Measurements from ENCODE around the gene MAD1L1. TPM values are rescaled to one million over a fixed set of nuclear protein-coding genes. Genes with fewer than 3 reads are reported as not detected.

MAD1L1 gene
- total RNA-seq, 1 donor from 2014 or later, result 59.6 TPM

- no peaks in the 10 kb centered on the region for H3K27me3 ChIP-seq
- no peak for TF ChIP-seq CTCF (IDR thresholded peaks at IDR 0.05)
- peak in 1 of 2 donors; percentile 58 for DNase-seq (ENCODE audit: low spot score in 2 of 2)
These were observed 220.5 kb downstream of the MAD1L1 start for GRCh38 chr7:2012044-2012900.

GRCh38 chr7:2011266-2012043 is 221.3 kb downstream of the MAD1L1 start:
- Histone ChIP-seq H3K9me3 (no peaks in the 10 kb centered on the region), H3K36me3 (peaks cover 4 to 12% of the 10 kb centered on the region in 2 donors), H3K27me3 (no peaks in the 10 kb centered on the region), H3K4me3 (no peak overlapping the region), H3K4me1 (no peaks in the 10 kb centered on the region), H3K27ac (no peak overlapping the region)
- peak in 1 of 2 donors; percentile 55 for DNase-seq (ENCODE audit: low spot score in 2 of 2)
- intact Hi-C loops (cut with DNase I), result no loop called here
- TF ChIP-seq CTCF (IDR thresholded peaks at IDR 0.05), result no peak

More at GRCh38 chr7:2012044-2012900, 220.5 kb downstream of the MAD1L1 start:
- Histone ChIP-seq H3K4me3 (no peak overlapping the region), H3K36me3 (peaks cover 4 to 12% of the 10 kb centered on the region in 2 donors), H3K4me1 (no peaks in the 10 kb centered on the region), H3K27ac (no peak overlapping the region), H3K9me3 (no peaks in the 10 kb centered on the region)
- intact Hi-C loops (cut with DNase I), result no loop called here

GRCh38 chr7:2010551-2011265 is 222.0 kb downstream of the MAD1L1 start:
- no peak overlapping the region for H3K4me3 ChIP-seq
- H3K27me3 ChIP-seq, result no peaks in the 10 kb centered on the region
- intact Hi-C loops (cut with DNase I), result no loop called here
- DNase-seq (ENCODE audit: low spot score in 2 of 2), result peak in 1 of 2 donors; percentile 37
- no peaks in the 10 kb centered on the region for H3K4me1 ChIP-seq
- TF ChIP-seq CTCF (IDR thresholded peaks at IDR 0.05), result no peak
- no peaks in the 10 kb centered on the region for H3K9me3 ChIP-seq
- H3K27ac ChIP-seq, result no peak overlapping the region
- H3K36me3 ChIP-seq, result peaks cover 4 to 12% of the 10 kb centered on the region in 2 donors

GRCh38 chr7:2010101-2010500 is 222.6 kb downstream of the MAD1L1 start:
- Histone ChIP-seq H3K36me3 (peaks cover 4 to 12% of the 10 kb centered on the region in 2 donors), H3K4me1 (no peaks in the 10 kb centered on the region), H3K27me3 (no peaks in the 10 kb centered on the region), H3K9me3 (no peaks in the 10 kb centered on the region), H3K4me3 (no peak overlapping the region), H3K27ac (no peak overlapping the region)
- intact Hi-C loops (cut with DNase I), result no loop called here
- no peak for TF ChIP-seq CTCF (IDR thresholded peaks at IDR 0.05)
- no peak for DNase-seq (ENCODE audit: low spot score in 2 of 2)

GRCh38 chr7:2009541-2010001 is 223.2 kb downstream of the MAD1L1 start:
- Histone ChIP-seq H3K27ac (no peak overlapping the region), H3K4me1 (no peaks in the 10 kb centered on the region), H3K27me3 (no peaks in the 10 kb centered on the region), H3K4me3 (no peak overlapping the region), H3K36me3 (peaks cover 4 to 12% of the 10 kb centered on the region in 2 donors), H3K9me3 (no peaks in the 10 kb centered on the region)
- DNase-seq (ENCODE audit: low spot score in 2 of 2), result peak in 1 of 2 donors; percentile 58
- intact Hi-C loops (cut with DNase I), result no loop called here
- TF ChIP-seq CTCF (IDR thresholded peaks at IDR 0.05), result no peak

All from ascending aorta (tissue), 2 donors.